ENCODE measurements around the gene NKIRAS1. TPM values are rescaled to one million over a fixed set of nuclear protein-coding genes. Genes with fewer than 3 reads are reported as not detected.

Gene NKIRAS1
- total and polyA plus RNA-seq, 2 of the 8 experiments (the other 6 are each of a cell fraction or from before 2014, with no cell fraction given): 3.4 to 7.0 TPM

GRCh38 chr3:23941440-23941839 lies 24.6 kb upstream of the NKIRAS1 start:
- no peak overlapping the region for H3K27ac ChIP-seq (ENCODE audit: low read depth, low read length)
- H3K9ac ChIP-seq (replicated peaks in 1 of 4; ENCODE audit: extremely low read depth in 1 of 4, low read depth in 3 of 4, low read length in 3 of 4): no peak overlapping the region
- no peaks in the 10 kb centered on the region; a peak in 1 of 8 replicates for H3K36me3 ChIP-seq (ENCODE audit: control insufficient read depth in 2 of 4, insufficient read depth in 4 of 4, low read length in 3 of 4)
- no peak overlapping the region for H2BK20ac ChIP-seq (ENCODE audit: low read length)
- no peak overlapping the region for H3K56ac ChIP-seq (replicated peaks; ENCODE audit: insufficient read length, low read depth, low read length)
- no peak overlapping the region for H3K14ac ChIP-seq (ENCODE audit: insufficient read length)
- H4K91ac ChIP-seq (replicated peaks; ENCODE audit: insufficient read length, low read length): no peak overlapping the region
- H3K23ac ChIP-seq (ENCODE audit: insufficient read length): no peak overlapping the region
- ChIA-PET CTCF (ENCODE audit: partially characterized antibody) (interaction anchor here (0.9 to 1.8 kb wide), 2 partner anchors 14 to 53 kb away, joined by 3 to 5 read pairs; no protein-coding TSS in a partner anchor), POLR2A (ENCODE audit: partially characterized antibody) (interaction anchor here (0.6 to 19.1 kb wide), 3 partner anchors 11 to 799 kb away, joined by 3 to 363 read pairs (median 3); partner anchors contain the start of genes NKIRAS1 and RPL15)
- no peak overlapping the region for H3K4me2 ChIP-seq (ENCODE audit: insufficient read depth in 1 of 2, low read depth in 2 of 2, low read length in 2 of 2)
- H3K4me1 ChIP-seq (replicated peaks in 1 of 4; ENCODE audit: control insufficient read depth in 3 of 4, insufficient read depth in 4 of 4, low read length in 3 of 4): peaks cover 2 to 8% (median 5%) of the 10 kb centered on the region in 4 experiments; a peak in 6 of 7 replicates
- H4K8ac ChIP-seq (ENCODE audit: extremely low read depth, insufficient read depth, low read length): no peak overlapping the region
- H3K79me1 ChIP-seq (ENCODE audit: low read depth, low read length): no peaks in the 10 kb centered on the region
- no peak for FAIRE-seq
- no peak overlapping the region for H2AK5ac ChIP-seq (ENCODE audit: low read depth, low read length)
- H3K9me3 ChIP-seq (ENCODE audit: insufficient read depth in 2 of 2, low read depth in 1 of 2, low read length in 1 of 2): no peaks in the 10 kb centered on the region
- peaks cover 5% of the 10 kb centered on the region for H3K23me2 ChIP-seq (ENCODE audit: low read depth, low read length)
- no peak overlapping the region for H3K4me3 ChIP-seq (ENCODE audit: extremely low read depth in 1 of 4, insufficient read depth in 2 of 4, low read depth in 3 of 4, low read length in 4 of 4)
- H2AFZ ChIP-seq (ENCODE audit: low read length): no peak overlapping the region
- H4K5ac ChIP-seq (ENCODE audit: insufficient read length, low read depth, low read length): no peak overlapping the region
- no peaks in the 10 kb centered on the region for H4K20me1 ChIP-seq (replicated peaks in 1 of 2; ENCODE audit: control insufficient read depth in 1 of 2, insufficient read depth in 2 of 2, low read length in 2 of 2)
- no peak overlapping the region for H2BK15ac ChIP-seq (ENCODE audit: low read length)
- H2BK12ac ChIP-seq (ENCODE audit: low read depth, low read length): no peak overlapping the region
- 94% methylated on average over 4 of the region's 4 CpGs; no CpG with 5 or more reads in 1 of the 2 experiments for WGBS, 2 experiments (ENCODE audit: extremely low coverage in 1 of 2, insufficient coverage in 1 of 2, insufficient read length in 1 of 2, insufficient replicate concordance in 2 of 2, low coverage in 1 of 2, low lambda C conversion rate in 2 of 2, missing lambda C conversion rate in 1 of 2)
- no peak overlapping the region for H3K4ac ChIP-seq (replicated peaks; ENCODE audit: insufficient read length, low read depth, low read length)
- no peaks in the 10 kb centered on the region; a peak in 1 of 4 replicates for H3K79me2 ChIP-seq (ENCODE audit: control insufficient read depth in 1 of 2, insufficient read depth in 2 of 2, low read length in 2 of 2)
- H3K27me3 ChIP-seq (replicated peaks in 1 of 4; ENCODE audit: control insufficient read depth in 3 of 4, extremely low read depth in 1 of 4, insufficient read depth in 3 of 4, low read length in 3 of 4): no peaks in the 10 kb centered on the region; a peak in 1 of 7 replicates
- no peak overlapping the region for H2BK5ac ChIP-seq (ENCODE audit: low read depth, low read length)
- no peak overlapping the region for H2BK120ac ChIP-seq (replicated peaks; ENCODE audit: low read depth, low read length)
- no peak for DNase-seq (ENCODE audit: low read depth in 1 of 2, low spot score in 2 of 2)
- no peak overlapping the region for H3K18ac ChIP-seq (ENCODE audit: extremely low read depth, low read length)
- TF ChIP-seq SIX5 (IDR thresholded peaks at IDR 0.05; ENCODE audit: low read depth, low read length): no peak
- TF ChIP-seq RXRA (IDR thresholded peaks at IDR 0.05; ENCODE audit: insufficient read depth, low read depth, low read length): no peak
- TF ChIP-seq CTBP2 (IDR thresholded peaks at IDR 0.05; ENCODE audit: borderline replicate concordance, insufficient read depth, insufficient read length, low read length): no peak
- TF ChIP-seq GABPA (IDR thresholded peaks at IDR 0.05; ENCODE audit: borderline replicate concordance, insufficient read depth, low read length): no peak
- no peak for TF ChIP-seq RBBP5 (IDR thresholded peaks at IDR 0.05; ENCODE audit: borderline replicate concordance, low read depth, low read length)
- TF ChIP-seq PHF8 (conservative IDR thresholded peaks at IDR 0.05; ENCODE audit: low read depth, low read length): no peak
- TF ChIP-seq GTF2F1 (IDR thresholded peaks at IDR 0.05; ENCODE audit: borderline replicate concordance, low read depth, low read length): no peak

All from H1 (cell line).